ENCODE measurements around the gene PAPPA2.

The PAPPA2 gene

GRCh38 chr1:176742322-176742721 is 279.3 kb downstream of the PAPPA2 start:
- Histone ChIP-seq H2AFZ (ENCODE audit: low read length) (no peak overlapping the region), H3K9me3 (ENCODE audit: low read length) (no peaks in the 10 kb centered on the region), H3K9me2 (ENCODE audit: low read depth, low read length) (no peaks in the 10 kb centered on the region), H3K4me1 (ENCODE audit: insufficient read depth, low read length, severe bottlenecking) (no peaks in the 10 kb centered on the region), H3K79me2 (ENCODE audit: insufficient read depth, low read length) (no peaks in the 10 kb centered on the region), H3K27me3 (ENCODE audit: insufficient read depth, low read length) (no peaks in the 10 kb centered on the region), H3K27ac (ENCODE audit: low read depth, low read length, poor library complexity, severe bottlenecking) (no peak overlapping the region), H3K36me3 (ENCODE audit: insufficient read depth, low read length) (no peaks in the 10 kb centered on the region), H3K9ac (ENCODE audit: low read length) (no peak overlapping the region), H3F3A (ENCODE audit: insufficient read depth, low read length) (no peaks in the 10 kb centered on the region), H4K20me1 (ENCODE audit: insufficient read depth, low read length) (no peaks in the 10 kb centered on the region), H3K4me3 (ENCODE audit: low read depth, low read length, poor library complexity, severe bottlenecking) (no peak overlapping the region), H3K4me2 (ENCODE audit: low read length) (no peak overlapping the region)
- TF ChIP-seq CTCF (IDR thresholded peaks at IDR 0.05; ENCODE audit: low read length) (no peak), EZH2 (IDR thresholded peaks at IDR 0.05; ENCODE audit: borderline replicate concordance, low read length) (no peak)

- H3K36me3 ChIP-seq (ENCODE audit: insufficient read depth, low read length) = no peaks in the 10 kb centered on the region
- no peak overlapping the region for H3K9ac ChIP-seq (ENCODE audit: low read length)
- H3K9me3 ChIP-seq (ENCODE audit: low read length) = no peaks in the 10 kb centered on the region
- no peak overlapping the region for H3K27ac ChIP-seq (ENCODE audit: low read depth, low read length, poor library complexity, severe bottlenecking)
- TF ChIP-seq EZH2 (IDR thresholded peaks at IDR 0.05; ENCODE audit: borderline replicate concordance, low read length) (no peak), CTCF (IDR thresholded peaks at IDR 0.05; ENCODE audit: low read length) (no peak)
- no peaks in the 10 kb centered on the region for H3K79me2 ChIP-seq (ENCODE audit: insufficient read depth, low read length)
- no peak overlapping the region for H2AFZ ChIP-seq (ENCODE audit: low read length)
- no peaks in the 10 kb centered on the region for H3F3A ChIP-seq (ENCODE audit: insufficient read depth, low read length)
- no peaks in the 10 kb centered on the region for H3K27me3 ChIP-seq (ENCODE audit: insufficient read depth, low read length)
- no peak overlapping the region for H3K4me3 ChIP-seq (ENCODE audit: low read depth, low read length, poor library complexity, severe bottlenecking)
- H3K4me2 ChIP-seq (ENCODE audit: low read length) = no peak overlapping the region
- H4K20me1 ChIP-seq (ENCODE audit: insufficient read depth, low read length) = no peaks in the 10 kb centered on the region
- H3K9me2 ChIP-seq (ENCODE audit: low read depth, low read length) = no peaks in the 10 kb centered on the region
- H3K4me1 ChIP-seq (ENCODE audit: insufficient read depth, low read length, severe bottlenecking) = no peaks in the 10 kb centered on the region
Observed at GRCh38 chr1:176744142-176744541, 281.2 kb downstream of the PAPPA2 start.

GRCh38 chr1:176745945-176746344 is 283.0 kb downstream of the PAPPA2 start:
- H3K36me3 ChIP-seq (ENCODE audit: insufficient read depth, low read length) = no peaks in the 10 kb centered on the region
- no peak overlapping the region for H3K4me2 ChIP-seq (ENCODE audit: low read length)
- no peak overlapping the region for H3K9ac ChIP-seq (ENCODE audit: low read length)
- no peaks in the 10 kb centered on the region for H3K79me2 ChIP-seq (ENCODE audit: insufficient read depth, low read length)
- H3K27ac ChIP-seq (ENCODE audit: low read depth, low read length, poor library complexity, severe bottlenecking) = no peak overlapping the region
- H3K27me3 ChIP-seq (ENCODE audit: insufficient read depth, low read length) = no peaks in the 10 kb centered on the region
- no peaks in the 10 kb centered on the region for H3F3A ChIP-seq (ENCODE audit: insufficient read depth, low read length)
- no peak overlapping the region for H3K4me3 ChIP-seq (ENCODE audit: low read depth, low read length, poor library complexity, severe bottlenecking)
- no peaks in the 10 kb centered on the region for H3K9me3 ChIP-seq (ENCODE audit: low read length)
- no peaks in the 10 kb centered on the region for H4K20me1 ChIP-seq (ENCODE audit: insufficient read depth, low read length)
- no peak for TF ChIP-seq EZH2 (IDR thresholded peaks at IDR 0.05; ENCODE audit: borderline replicate concordance, low read length)
- TF ChIP-seq CTCF (IDR thresholded peaks at IDR 0.05; ENCODE audit: low read length) = no peak
- no peaks in the 10 kb centered on the region for H3K4me1 ChIP-seq (ENCODE audit: insufficient read depth, low read length, severe bottlenecking)
- no peak overlapping the region for H2AFZ ChIP-seq (ENCODE audit: low read length)
- no peaks in the 10 kb centered on the region for H3K9me2 ChIP-seq (ENCODE audit: low read depth, low read length)
